K562 (cell line): ENCODE data around the gene TXNIP. TPM values are rescaled to one million over a fixed set of nuclear protein-coding genes. Genes with fewer than 3 reads are reported as not detected.

ENCODE experiments used
- BCOR ChIP-seq: fragments of 450-650 bp; IDR thresholded peaks from 2 replicates; pipeline ENCODE4 v1.6.1; 2016
- NR2C1 ChIP-seq, 2 experiments: fragments of 450-650 bp; IDR thresholded peaks; 2 replicates each; pipeline ENCODE4 v1.6.1; 2017; ENCODE audit warnings: mild to moderate bottlenecking in 2 of 2, antibody characterized with exemption in 1 of 2, inconsistent platforms in 1 of 2, missing compliant biosample characterization in 1 of 2, missing genetic modification characterization in 1 of 2
- PHB2 ChIP-seq: fragments of 450-650 bp; IDR thresholded peaks from 2 replicates; pipeline ENCODE4 v1.6.1; 2017; ENCODE audit warnings: low read depth
- ZNF175 ChIP-seq: fragments of 200-800 bp; sonication (Bioruptor generic); IDR thresholded peaks from 2 replicates; pipeline ENCODE4 v1.6.1; 2016; ENCODE audit warnings: low read depth, mild to moderate bottlenecking, missing genetic modification characterization, missing compliant biosample characterization
- polyA plus RNA-seq, 8 experiments: library from polyadenylated mRNA; depleted of rRNA in 4 of 8; stranded (reverse) in 5 of 8; unstranded in 3 of 8; fragments of >200 nt; fragmentation: Nextera tagmentation in 2 of 8; fragmentation: Illumina TruSeq in 1 of 8; extraction: Ambion mirVana in 2 of 8; extraction: Trizol in 1 of 8; gene quantifications; 2 replicates each; pipeline versions ENCODE4 v1.2.1 to v1.2.3, GENCODE V29; 2011 to 2014; ENCODE audit warnings: inconsistent platforms in 1 of 8, missing spikeins in 1 of 8
- total RNA-seq, 7 experiments: library from RNA; depleted of rRNA in 6 of 7; stranded (reverse); fragments of >200 nt in 6 of 7; fragmentation: Illumina TruSeq in 2 of 7; extraction: Trizol in 2 of 7; gene quantifications; 2 replicates each; pipeline versions ENCODE4 v1.2.1 to v1.2.3, GENCODE V29; 2011 to 2021; ENCODE audit warnings: low replicate concordance in 1 of 7
- TF ChIP-seq, protein P1 (sequence below): fragments of 250-450 bp; sonication (Bioruptor Pico); IDR thresholded peaks from 2 replicates; pipeline ENCODE4 v1.9.0; 2021; ENCODE audit warnings: mild to moderate bottlenecking, inconsistent platforms
- TF ChIP-seq, protein P2 (sequence below): fragments of 450-650 bp; IDR thresholded peaks from 2 replicates; pipeline ENCODE4 v1.6.1; 2016; ENCODE audit warnings: mild to moderate bottlenecking, moderate library complexity
- TF ChIP-seq, protein P3 (sequence below): sonication (generic); formaldehyde crosslinking; IDR thresholded peaks from 2 replicates; pipeline ENCODE4 v1.8.0; 2022; ENCODE audit warnings: missing genetic modification reagents, mild to moderate bottlenecking, borderline replicate concordance

TXNIP gene
- total and polyA plus RNA-seq, 9 of the 15 experiments (the other 6 are each of a cell fraction or from before 2014, with no cell fraction given) = 120 to 499 (median 257) TPM

DNA sequence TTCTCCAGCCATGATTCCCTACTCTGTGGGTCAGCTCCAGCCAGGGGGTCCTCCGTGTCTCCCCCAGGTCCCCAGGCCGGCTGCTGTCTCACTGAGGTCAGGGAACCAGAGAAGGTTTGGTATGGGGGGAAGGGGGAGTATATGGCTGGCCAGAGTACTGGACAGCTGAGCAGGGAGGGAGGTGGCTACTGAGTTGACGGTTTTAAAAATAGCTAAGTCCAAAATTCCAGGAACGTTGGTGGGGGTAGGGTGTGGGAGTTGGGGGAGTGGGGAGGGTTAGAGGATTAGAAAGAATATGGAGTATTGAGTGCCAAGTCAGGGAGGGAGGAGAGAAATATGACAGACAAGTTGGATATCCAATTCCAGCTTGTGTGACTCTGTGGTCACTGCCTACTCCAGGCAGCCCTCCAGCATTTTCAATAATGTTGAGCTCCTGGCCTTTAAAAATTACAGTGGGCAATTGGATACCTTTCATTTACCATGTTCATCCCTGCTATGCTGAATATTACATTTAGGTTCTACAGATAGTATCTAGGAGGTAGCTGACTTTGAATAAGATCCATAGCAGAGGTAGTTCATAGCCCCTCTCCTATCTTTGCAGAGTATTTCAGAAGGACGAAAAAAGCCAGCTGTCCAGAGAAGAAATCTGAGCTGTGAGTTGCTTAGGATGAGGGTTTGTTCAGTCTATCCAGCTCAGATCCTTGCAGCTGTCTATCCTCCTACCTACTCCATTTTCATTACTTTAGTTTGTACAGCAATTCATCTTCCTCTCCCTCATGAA, 25.4 kb upstream of the TXNIP start, which contains the start of gene HJV (continued):
- peak; percentile 99 for TF ChIP-seq BCOR
- no peak for TF ChIP-seq ZNF175
- TF ChIP-seq, protein P1, sequence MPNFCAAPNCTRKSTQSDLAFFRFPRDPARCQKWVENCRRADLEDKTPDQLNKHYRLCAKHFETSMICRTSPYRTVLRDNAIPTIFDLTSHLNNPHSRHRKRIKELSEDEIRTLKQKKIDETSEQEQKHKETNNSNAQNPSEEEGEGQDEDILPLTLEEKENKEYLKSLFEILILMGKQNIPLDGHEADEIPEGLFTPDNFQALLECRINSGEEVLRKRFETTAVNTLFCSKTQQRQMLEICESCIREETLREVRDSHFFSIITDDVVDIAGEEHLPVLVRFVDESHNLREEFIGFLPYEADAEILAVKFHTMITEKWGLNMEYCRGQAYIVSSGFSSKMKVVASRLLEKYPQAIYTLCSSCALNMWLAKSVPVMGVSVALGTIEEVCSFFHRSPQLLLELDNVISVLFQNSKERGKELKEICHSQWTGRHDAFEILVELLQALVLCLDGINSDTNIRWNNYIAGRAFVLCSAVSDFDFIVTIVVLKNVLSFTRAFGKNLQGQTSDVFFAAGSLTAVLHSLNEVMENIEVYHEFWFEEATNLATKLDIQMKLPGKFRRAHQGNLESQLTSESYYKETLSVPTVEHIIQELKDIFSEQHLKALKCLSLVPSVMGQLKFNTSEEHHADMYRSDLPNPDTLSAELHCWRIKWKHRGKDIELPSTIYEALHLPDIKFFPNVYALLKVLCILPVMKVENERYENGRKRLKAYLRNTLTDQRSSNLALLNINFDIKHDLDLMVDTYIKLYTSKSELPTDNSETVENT (CRISPR knock-in tag) = no peak
- TF ChIP-seq, protein P2, sequence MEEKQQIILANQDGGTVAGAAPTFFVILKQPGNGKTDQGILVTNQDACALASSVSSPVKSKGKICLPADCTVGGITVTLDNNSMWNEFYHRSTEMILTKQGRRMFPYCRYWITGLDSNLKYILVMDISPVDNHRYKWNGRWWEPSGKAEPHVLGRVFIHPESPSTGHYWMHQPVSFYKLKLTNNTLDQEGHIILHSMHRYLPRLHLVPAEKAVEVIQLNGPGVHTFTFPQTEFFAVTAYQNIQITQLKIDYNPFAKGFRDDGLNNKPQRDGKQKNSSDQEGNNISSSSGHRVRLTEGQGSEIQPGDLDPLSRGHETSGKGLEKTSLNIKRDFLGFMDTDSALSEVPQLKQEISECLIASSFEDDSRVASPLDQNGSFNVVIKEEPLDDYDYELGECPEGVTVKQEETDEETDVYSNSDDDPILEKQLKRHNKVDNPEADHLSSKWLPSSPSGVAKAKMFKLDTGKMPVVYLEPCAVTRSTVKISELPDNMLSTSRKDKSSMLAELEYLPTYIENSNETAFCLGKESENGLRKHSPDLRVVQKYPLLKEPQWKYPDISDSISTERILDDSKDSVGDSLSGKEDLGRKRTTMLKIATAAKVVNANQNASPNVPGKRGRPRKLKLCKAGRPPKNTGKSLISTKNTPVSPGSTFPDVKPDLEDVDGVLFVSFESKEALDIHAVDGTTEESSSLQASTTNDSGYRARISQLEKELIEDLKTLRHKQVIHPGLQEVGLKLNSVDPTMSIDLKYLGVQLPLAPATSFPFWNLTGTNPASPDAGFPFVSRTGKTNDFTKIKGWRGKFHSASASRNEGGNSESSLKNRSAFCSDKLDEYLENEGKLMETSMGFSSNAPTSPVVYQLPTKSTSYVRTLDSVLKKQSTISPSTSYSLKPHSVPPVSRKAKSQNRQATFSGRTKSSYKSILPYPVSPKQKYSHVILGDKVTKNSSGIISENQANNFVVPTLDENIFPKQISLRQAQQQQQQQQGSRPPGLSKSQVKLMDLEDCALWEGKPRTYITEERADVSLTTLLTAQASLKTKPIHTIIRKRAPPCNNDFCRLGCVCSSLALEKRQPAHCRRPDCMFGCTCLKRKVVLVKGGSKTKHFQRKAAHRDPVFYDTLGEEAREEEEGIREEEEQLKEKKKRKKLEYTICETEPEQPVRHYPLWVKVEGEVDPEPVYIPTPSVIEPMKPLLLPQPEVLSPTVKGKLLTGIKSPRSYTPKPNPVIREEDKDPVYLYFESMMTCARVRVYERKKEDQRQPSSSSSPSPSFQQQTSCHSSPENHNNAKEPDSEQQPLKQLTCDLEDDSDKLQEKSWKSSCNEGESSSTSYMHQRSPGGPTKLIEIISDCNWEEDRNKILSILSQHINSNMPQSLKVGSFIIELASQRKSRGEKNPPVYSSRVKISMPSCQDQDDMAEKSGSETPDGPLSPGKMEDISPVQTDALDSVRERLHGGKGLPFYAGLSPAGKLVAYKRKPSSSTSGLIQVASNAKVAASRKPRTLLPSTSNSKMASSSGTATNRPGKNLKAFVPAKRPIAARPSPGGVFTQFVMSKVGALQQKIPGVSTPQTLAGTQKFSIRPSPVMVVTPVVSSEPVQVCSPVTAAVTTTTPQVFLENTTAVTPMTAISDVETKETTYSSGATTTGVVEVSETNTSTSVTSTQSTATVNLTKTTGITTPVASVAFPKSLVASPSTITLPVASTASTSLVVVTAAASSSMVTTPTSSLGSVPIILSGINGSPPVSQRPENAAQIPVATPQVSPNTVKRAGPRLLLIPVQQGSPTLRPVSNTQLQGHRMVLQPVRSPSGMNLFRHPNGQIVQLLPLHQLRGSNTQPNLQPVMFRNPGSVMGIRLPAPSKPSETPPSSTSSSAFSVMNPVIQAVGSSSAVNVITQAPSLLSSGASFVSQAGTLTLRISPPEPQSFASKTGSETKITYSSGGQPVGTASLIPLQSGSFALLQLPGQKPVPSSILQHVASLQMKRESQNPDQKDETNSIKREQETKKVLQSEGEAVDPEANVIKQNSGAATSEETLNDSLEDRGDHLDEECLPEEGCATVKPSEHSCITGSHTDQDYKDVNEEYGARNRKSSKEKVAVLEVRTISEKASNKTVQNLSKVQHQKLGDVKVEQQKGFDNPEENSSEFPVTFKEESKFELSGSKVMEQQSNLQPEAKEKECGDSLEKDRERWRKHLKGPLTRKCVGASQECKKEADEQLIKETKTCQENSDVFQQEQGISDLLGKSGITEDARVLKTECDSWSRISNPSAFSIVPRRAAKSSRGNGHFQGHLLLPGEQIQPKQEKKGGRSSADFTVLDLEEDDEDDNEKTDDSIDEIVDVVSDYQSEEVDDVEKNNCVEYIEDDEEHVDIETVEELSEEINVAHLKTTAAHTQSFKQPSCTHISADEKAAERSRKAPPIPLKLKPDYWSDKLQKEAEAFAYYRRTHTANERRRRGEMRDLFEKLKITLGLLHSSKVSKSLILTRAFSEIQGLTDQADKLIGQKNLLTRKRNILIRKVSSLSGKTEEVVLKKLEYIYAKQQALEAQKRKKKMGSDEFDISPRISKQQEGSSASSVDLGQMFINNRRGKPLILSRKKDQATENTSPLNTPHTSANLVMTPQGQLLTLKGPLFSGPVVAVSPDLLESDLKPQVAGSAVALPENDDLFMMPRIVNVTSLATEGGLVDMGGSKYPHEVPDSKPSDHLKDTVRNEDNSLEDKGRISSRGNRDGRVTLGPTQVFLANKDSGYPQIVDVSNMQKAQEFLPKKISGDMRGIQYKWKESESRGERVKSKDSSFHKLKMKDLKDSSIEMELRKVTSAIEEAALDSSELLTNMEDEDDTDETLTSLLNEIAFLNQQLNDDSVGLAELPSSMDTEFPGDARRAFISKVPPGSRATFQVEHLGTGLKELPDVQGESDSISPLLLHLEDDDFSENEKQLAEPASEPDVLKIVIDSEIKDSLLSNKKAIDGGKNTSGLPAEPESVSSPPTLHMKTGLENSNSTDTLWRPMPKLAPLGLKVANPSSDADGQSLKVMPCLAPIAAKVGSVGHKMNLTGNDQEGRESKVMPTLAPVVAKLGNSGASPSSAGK = no peak
- TF ChIP-seq, protein P3, sequence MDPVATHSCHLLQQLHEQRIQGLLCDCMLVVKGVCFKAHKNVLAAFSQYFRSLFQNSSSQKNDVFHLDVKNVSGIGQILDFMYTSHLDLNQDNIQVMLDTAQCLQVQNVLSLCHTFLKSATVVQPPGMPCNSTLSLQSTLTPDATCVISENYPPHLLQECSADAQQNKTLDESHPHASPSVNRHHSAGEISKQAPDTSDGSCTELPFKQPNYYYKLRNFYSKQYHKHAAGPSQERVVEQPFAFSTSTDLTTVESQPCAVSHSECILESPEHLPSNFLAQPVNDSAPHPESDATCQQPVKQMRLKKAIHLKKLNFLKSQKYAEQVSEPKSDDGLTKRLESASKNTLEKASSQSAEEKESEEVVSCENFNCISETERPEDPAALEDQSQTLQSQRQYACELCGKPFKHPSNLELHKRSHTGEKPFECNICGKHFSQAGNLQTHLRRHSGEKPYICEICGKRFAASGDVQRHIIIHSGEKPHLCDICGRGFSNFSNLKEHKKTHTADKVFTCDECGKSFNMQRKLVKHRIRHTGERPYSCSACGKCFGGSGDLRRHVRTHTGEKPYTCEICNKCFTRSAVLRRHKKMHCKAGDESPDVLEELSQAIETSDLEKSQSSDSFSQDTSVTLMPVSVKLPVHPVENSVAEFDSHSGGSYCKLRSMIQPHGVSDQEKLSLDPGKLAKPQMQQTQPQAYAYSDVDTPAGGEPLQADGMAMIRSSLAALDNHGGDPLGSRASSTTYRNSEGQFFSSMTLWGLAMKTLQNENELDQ (CRISPR knock-in tag) = no peak
- TF ChIP-seq NR2C1 (IDR thresholded peaks at IDR 0.05) = no peak
- TF ChIP-seq NR2C1 (tag; IDR thresholded peaks at IDR 0.05) = no peak
- TF ChIP-seq PHB2 = no peak
